ENCODE measurements around the gene NAXE.

Gene NAXE

GRCh38 chr1:156577550-156577949 is 14.0 kb upstream of the NAXE start:
- H3K4me2 ChIP-seq = no peak overlapping the region
- H3K36me3 ChIP-seq (ENCODE audit: insufficient read depth) = no peaks in the 10 kb centered on the region
- H3K4me1 ChIP-seq (ENCODE audit: low read depth, poor library complexity, severe bottlenecking) = peaks cover 3% of the 10 kb centered on the region
- peaks cover 4% of the 10 kb centered on the region; the same call in 1 of the 2 replicates for H3K27me3 ChIP-seq (ENCODE audit: insufficient read depth, low read depth)
- H2AFZ ChIP-seq (ENCODE audit: low read depth) = no peak overlapping the region
- no peaks in the 10 kb centered on the region for H3K79me2 ChIP-seq (ENCODE audit: insufficient read depth, low read depth)
- no peak overlapping the region for H3K9ac ChIP-seq
- no peak overlapping the region for H3K4me3 ChIP-seq (IDR thresholded peaks at IDR 0.05; ENCODE audit: insufficient read depth, low read depth, low read length)
- no peak overlapping the region for H3K27ac ChIP-seq
- H4K20me1 ChIP-seq (ENCODE audit: insufficient read depth) = no peaks in the 10 kb centered on the region
- no peak for TF ChIP-seq CTCF (conservative IDR thresholded peaks at IDR 0.05; ENCODE audit: low read depth, low read length)

DNA sequence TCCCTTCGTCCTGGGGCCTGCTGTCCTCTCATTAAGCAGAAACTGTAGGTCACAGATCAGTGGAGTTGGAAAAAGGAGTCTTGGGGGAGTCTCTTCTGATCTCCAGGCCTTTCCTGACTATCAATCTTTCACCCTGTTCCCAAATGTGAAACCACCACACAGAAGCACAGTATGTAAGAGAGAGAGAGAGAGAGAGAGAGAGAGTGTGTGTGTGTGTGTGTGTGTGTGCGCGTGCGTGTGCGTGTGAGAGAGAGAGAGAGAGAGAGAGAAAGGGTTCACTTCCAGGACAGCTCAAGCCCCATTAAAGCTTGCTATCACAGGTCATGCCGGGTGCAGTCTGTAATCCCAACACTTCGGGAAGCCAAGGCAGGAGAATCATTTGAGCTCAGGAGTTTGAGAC is 13.5 kb upstream of the NAXE start:
- Histone ChIP-seq H3K4me1 (ENCODE audit: low read depth, poor library complexity, severe bottlenecking) (no peaks in the 10 kb centered on the region), H3K4me3 (IDR thresholded peaks at IDR 0.05; ENCODE audit: insufficient read depth, low read depth, low read length) (no peak overlapping the region), H4K20me1 (ENCODE audit: insufficient read depth) (no peaks in the 10 kb centered on the region), H3K4me2 (no peak overlapping the region), H3K27me3 (ENCODE audit: insufficient read depth, low read depth) (peaks cover 4% of the 10 kb centered on the region; the same call in 1 of the 2 replicates), H3K79me2 (ENCODE audit: insufficient read depth, low read depth) (no peaks in the 10 kb centered on the region), H3K9ac (no peak overlapping the region), H2AFZ (ENCODE audit: low read depth) (no peak overlapping the region), H3K36me3 (ENCODE audit: insufficient read depth) (no peaks in the 10 kb centered on the region), H3K27ac (no peak overlapping the region)
- no peak for TF ChIP-seq CTCF (conservative IDR thresholded peaks at IDR 0.05; ENCODE audit: low read depth, low read length)

GRCh38 chr1:156579472-156579871 is 12.1 kb upstream of the NAXE start, which contains the start of gene TTC24:
Gene TTC24 (plus strand): TSS chr1:156579723. CDS start chr1:156581365, 1,642 bp downstream.
- no peak within 1 kb of the TSS for H3K9ac ChIP-seq
- no peak within 1 kb of the TSS for H3K4me3 ChIP-seq (IDR thresholded peaks at IDR 0.05; ENCODE audit: insufficient read depth, low read depth, low read length)
- H3K27me3 ChIP-seq (ENCODE audit: insufficient read depth, low read depth) = peaks cover 4% of the 10 kb centered on the region; the same call in 1 of the 2 replicates
- no peaks in the 10 kb centered on the region for H3K79me2 ChIP-seq (ENCODE audit: insufficient read depth, low read depth)
- no peak within 1 kb of the TSS for H2AFZ ChIP-seq (ENCODE audit: low read depth)
- H3K27ac ChIP-seq = no peak within 1 kb of the TSS
- H3K4me1 ChIP-seq (ENCODE audit: low read depth, poor library complexity, severe bottlenecking) = peaks cover 8% of the 10 kb centered on the region
- H3K36me3 ChIP-seq (ENCODE audit: insufficient read depth) = no peaks in the 10 kb centered on the region
- no peak within 1 kb of the TSS for H3K4me2 ChIP-seq
- no peak for TF ChIP-seq CTCF (conservative IDR thresholded peaks at IDR 0.05; ENCODE audit: low read depth, low read length)
- H4K20me1 ChIP-seq (ENCODE audit: insufficient read depth) = no peaks in the 10 kb centered on the region

DNA sequence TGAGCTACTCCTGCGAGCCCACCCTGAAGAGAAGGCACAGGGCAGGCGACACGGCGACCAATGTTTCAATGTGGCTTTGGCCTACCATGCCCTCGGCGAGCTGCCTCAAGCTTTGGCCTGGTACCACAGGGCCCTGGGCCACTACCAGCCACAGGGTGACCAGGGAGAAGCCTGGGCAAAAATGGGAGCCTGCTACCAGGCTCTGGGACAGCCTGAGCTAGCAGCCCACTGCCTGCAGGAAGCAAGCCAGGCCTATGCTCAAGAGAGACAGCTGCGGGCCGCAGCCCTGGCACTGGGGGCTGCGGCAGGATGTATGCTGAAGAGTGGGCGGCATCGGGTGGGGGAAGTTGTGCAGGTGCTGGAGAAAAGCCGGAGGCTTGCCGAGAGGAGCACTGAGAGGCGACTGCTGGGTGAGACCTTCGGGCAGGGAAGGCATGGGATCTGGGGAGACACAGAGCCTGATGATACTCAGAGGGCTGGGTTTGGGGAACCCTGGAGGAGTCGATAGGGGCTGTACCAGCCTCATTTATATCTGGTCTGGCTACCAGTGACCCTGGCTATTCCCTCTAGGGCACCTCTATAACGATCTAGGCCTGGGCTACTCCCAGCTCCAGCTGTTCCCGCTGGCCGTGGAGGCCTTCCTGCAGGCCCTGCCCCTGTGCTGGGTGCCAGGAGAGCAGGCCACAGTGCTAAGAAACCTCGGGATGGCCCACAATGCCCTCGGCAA is 9.8 kb upstream of the NAXE start:
- H2AFZ ChIP-seq (ENCODE audit: low read depth) = no peak overlapping the region

More for the DNA sequence above, 9.8 kb upstream of the NAXE start:
- H3K27ac ChIP-seq = no peak overlapping the region
- no peak overlapping the region for H3K9ac ChIP-seq
- H3K4me1 ChIP-seq (ENCODE audit: low read depth, poor library complexity, severe bottlenecking) = peaks cover 11% of the 10 kb centered on the region
- no peaks in the 10 kb centered on the region for H3K27me3 ChIP-seq (ENCODE audit: insufficient read depth, low read depth)
- TF ChIP-seq CTCF (conservative IDR thresholded peaks at IDR 0.05; ENCODE audit: low read depth, low read length) = no peak
- H4K20me1 ChIP-seq (ENCODE audit: insufficient read depth) = no peaks in the 10 kb centered on the region
- H3K4me2 ChIP-seq = no peak overlapping the region
- no peaks in the 10 kb centered on the region for H3K79me2 ChIP-seq (ENCODE audit: insufficient read depth, low read depth)
- H3K4me3 ChIP-seq (IDR thresholded peaks at IDR 0.05; ENCODE audit: insufficient read depth, low read depth, low read length) = no peak overlapping the region
- no peaks in the 10 kb centered on the region for H3K36me3 ChIP-seq (ENCODE audit: insufficient read depth)
